ENCODE data around the gene HAUS7.

Gene HAUS7

GRCh38 chrX:153438532-153438931 lies 31.8 kb downstream of the HAUS7 start:
- no peak for DNase-seq (ENCODE audit: low read depth)

GRCh38 chrX:153435845-153436244 lies 34.5 kb downstream of the HAUS7 start:
- no peak for DNase-seq (ENCODE audit: low read depth)

DNA sequence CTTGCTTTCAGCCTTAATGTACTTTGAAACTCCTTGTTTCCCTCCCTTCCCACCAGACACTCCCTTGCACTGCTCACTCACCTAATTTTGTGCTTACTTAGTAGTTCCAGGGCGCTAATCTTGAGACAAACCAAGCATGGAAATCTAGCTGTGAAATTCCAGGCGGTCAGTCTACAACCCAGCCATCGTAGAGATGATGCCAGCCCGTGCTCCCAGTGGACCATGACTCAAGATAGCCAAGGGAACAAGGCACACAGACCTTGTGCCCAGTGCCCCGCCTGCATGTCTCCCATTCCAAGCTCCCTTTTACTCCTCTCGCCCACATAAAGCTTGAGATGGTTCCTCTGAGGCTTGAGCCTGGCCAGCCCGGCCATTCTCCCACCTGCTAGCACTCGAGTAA lies 35.6 kb downstream of the HAUS7 start:
- no peak for DNase-seq (ENCODE audit: low read depth)

- DNase-seq (ENCODE audit: low read depth): no peak
Observed at GRCh38 chrX:153433781-153434285, 36.5 kb downstream of the HAUS7 start.

- no peak for DNase-seq (ENCODE audit: low read depth)
Observed at GRCh38 chrX:153433161-153433680, 37.2 kb downstream of the HAUS7 start.

GRCh38 chrX:153430796-153431195 lies 39.6 kb downstream of the HAUS7 start:
- no peak for DNase-seq (ENCODE audit: low read depth)

DNA sequence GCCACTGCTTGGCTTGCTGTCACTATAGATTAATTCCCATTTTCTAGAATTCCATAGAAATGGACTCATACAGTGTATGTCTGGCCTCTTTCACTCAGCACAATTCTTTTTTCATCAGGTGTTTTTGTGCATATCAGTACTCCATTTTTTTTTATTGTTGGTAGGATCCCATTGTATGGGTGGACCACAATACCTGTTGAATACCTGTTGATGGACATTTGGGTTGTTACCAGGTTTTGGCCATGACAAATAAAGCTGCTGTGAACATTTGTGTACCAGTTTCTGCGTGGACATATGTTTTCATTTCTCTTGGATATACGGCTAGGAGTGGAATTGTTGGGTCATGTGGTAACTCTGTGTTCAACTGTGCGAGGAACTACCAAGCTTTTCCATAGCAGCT lies 44.2 kb downstream of the HAUS7 start:
- DNase-seq (ENCODE audit: low read depth): no peak

DNA sequence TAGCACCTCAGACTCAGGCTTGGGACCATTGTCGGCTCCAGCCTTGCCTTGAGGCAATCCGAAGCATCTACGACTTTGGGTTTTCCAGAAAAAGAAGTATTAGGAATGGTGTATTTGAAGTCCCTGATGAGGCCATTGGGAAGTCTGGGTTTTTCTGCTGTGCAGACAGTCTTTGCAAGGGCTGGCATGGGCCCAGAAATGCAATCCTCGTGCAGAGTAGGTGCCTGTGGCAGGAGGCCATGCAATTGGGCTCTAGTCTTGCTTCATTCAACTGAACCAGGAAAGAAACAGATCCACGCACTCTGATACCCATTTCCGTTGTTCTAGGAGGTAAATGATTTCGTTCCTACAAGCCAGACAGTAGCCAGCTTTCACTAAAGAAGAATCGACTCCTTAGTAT lies 46.7 kb downstream of the HAUS7 start:
- DNase-seq (ENCODE audit: low read depth): no peak

DNA sequence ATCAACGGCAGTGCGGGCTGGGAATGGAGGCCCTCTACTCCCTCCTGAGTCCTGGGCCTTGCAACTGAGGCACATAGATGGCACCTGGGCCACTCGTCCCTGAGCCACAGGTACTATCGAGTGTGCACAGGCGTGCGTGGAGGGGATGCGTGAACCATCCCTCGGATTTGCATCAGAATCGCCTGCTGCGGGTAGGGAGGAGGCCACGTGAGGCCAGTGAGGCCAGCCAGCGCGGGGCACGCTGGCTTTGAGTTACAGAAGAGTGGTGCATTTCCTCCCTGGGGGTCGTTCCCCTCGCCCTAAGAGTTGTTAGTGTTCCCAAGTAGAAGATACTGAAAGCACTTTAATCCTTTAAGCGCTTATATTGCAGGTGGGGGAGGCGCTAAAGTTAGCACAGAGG lies 48.5 kb downstream of the HAUS7 start:
- DNase-seq (ENCODE audit: low read depth): no peak

DNA sequence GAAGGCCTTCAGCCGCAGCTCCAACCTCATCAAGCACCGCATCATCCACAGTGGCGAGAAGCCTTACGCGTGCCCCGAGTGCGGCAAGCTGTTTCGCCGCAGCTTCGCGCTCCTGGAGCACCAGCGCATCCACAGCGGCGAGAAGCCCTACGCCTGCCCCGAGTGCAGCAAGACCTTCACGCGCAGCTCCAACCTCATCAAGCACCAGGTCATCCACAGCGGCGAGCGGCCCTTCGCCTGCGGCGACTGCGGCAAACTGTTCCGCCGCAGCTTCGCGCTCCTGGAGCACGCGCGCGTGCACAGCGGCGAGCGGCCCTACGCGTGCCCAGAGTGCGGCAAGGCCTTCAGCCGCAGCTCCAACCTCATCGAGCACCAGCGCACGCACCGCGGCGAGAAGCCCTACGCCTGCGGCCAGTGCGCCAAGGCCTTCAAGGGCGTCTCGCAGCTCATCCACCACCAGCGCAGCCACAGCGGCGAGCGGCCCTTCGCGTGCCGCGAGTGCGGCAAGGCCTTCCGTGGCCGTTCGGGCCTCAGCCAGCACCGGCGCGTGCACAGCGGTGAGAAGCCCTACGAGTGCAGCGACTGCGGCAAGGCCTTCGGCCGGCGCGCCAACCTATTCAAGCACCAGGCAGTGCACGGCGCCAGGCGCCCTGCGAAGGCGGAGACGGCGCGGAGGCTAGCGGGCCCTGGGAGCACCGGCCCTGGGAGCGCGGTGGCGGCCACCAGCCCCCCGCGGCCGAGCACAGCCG lies 49.4 kb downstream of the HAUS7 start:
- no peak for DNase-seq (ENCODE audit: low read depth)

GRCh38 chrX:153417637-153418036 lies 52.7 kb downstream of the HAUS7 start:
- DNase-seq (ENCODE audit: low read depth): no peak

DNA sequence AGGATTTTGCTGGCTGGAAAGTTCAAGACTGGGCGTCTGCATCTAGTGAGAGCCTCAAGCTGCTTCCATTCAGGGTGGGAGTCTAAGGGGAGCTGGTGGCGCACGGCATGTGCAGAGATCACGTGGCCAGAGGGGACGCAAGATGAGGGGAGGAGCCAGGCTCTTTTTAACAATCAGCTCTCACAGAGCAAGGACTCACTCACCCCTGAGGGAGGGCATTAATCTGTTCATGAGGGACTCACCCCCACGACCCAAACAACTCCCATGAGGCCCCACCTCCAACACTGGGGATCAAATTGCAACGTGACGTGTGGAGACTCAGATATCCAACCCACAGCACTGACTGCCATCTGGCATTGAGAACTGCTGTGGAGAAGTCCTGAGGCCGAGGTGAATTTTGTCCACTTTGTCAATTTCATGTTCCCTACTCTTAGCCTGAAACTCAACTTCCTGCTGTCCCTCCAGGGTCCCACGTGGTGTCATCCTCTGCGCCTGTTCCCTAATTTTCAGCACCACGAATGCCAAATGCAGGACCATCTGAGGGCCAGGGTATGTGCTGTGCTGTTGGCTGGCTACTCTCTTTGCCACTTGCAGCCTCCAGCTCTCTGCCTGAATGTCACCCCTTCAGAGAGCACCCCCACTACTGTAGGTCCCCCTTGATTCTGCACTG lies 53.5 kb downstream of the HAUS7 start:
- no peak for DNase-seq (ENCODE audit: low read depth)

DNA sequence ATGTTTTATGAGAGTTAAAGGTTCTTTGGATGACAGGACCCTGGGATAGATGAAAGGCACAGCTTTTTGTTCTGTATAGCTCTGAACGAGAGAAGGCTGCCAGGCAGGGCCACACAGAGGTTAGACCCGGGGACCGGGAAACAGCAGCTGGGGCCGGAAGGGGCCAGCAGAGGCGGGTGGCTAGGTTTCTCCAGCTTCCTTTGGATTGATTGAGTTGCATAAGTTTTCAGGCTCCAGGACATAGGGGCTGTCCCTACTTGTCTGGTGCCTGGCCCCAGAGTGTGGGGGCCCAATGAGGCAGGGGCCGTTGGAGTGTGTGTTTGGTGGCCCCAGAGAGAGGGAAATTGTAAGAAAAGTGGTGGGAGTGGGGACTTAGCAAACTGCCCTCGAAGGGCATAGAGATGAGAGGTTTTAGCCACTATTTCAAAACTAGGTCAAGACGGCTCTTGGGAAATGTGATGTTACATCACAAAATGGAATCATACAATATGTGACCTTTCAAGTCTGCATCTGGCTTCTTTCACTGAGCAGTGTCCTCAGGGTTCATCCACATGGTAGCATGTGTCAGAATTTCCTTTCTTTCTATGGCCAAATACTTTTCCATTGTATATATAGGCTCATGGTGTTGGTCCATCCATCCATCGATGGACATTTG lies 55.4 kb downstream of the HAUS7 start:
- DNase-seq (ENCODE audit: low read depth): no peak

GRCh38 chrX:153413731-153414130 lies 56.6 kb downstream of the HAUS7 start:
- no peak for DNase-seq (ENCODE audit: low read depth)

DNA sequence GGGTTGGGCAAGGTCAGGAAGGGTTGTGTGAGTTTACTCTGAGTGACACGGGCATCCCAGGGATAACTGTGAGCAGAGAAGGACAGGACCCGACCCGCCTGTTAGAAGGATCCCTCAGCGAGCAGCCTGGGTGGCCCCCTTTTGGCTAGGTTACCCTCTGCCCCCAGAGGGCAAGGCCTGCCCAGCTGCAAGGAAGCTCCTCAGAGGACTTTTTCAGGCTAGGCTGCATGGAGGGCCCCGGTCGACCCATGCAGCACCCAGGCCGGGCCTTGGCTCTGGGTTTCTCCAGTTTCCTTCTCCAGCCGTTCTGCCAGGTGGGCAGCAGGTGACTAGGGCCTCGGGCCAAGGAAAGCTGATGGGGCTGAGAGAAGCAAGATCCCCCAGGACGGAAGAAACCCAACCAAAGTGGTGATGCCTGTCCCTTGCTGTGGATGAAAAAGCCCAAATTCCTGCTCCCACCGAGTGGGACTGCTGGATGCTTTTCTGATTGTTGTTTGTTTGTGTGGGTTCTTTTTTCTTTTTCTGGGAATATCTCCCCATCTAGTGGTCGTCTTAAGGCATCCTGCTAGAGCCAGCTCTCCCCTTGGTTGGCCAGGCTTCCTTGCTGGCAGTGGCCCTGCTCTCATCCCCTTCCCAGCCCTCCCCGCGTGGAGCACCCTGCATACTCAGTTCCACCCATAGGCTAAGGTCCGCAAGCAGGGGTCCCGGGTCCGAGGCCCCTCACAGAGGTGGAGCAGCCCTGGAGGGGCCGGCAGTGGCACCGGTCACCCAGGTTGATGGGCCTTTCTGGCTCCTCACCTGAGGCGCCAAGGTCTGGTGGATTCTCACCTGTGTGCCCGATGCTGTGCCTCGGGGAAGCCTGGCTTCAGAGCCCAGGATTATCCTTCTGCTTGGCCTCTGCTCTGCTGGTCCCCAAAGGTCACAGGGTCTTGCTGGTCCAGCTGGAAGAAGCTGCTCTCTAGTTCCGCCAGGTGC lies 57.3 kb downstream of the HAUS7 start:
- DNase-seq (ENCODE audit: low read depth): no peak

- DNase-seq (ENCODE audit: low read depth): no peak
Observed at GRCh38 chrX:153411988-153412574, 58.3 kb downstream of the HAUS7 start.

DNA sequence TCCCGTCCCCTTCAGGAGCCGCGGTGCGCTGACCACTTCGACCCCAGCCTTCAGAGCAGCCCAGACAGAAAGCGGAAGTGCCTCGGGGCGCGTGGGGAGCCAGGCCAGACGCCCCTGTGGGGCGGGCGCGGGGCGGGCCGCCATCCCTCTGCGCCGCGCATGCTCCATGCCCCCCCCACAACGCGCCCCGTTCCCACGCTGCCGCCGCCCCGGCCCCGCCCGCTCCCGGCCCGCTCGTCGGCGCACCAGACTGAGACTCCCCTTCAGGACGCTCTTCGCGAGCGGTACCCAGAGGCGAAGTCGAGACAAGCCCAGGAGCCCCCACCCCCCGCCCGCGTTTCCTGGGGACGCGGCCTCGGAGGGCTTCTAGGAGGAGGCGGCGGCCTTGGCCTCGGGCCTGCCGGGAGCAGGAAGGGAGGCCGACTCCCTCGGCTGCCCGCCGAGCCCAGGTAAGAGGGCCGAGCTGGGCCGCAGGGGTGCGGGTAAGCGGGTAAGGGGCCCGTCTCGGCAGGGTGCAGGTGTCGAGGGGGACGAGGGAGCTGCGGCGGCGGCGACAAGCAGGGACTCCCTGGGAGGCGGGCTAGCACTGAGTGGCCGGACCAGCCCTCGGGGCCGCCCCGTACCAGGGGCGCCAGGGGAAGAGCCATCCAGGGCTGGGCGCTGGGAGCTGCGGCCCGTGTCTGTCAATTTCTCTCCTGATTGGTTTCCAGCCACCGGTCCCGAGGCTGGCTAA lies 59.0 kb downstream of the HAUS7 start, which contains the start of gene ZFP92:
Gene ZFP92, plus strand, starts transcription at position 218 of the 733 bp plus-strand sequence. CDS start 6,851 bp downstream, outside the sequence.
- DNase-seq (ENCODE audit: low read depth): no peak

GRCh38 chrX:153410888-153411254 lies 59.5 kb downstream of the HAUS7 start:
- no peak for DNase-seq (ENCODE audit: low read depth)

DNA sequence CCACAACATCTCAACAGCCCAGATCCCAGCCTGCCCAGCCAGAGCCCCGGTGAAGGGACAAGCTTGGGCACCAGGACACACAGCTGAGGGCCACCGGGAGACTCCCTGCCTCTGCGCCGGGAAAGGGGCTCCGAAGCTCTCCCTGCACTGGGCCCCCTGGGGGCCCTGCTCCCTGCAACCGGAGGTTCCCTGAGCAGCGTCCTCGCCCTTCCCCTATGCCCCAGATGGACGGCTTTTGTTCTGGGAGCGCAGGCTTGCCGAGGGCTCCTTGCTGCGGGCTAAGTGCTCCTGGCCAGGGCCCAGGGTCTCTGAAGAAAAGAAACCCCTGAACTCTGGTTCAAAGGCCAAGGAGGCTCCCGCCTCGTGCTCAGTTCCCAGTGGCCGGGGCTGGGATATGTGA lies 60.0 kb downstream of the HAUS7 start:
- no peak for DNase-seq (ENCODE audit: low read depth)

DNA sequence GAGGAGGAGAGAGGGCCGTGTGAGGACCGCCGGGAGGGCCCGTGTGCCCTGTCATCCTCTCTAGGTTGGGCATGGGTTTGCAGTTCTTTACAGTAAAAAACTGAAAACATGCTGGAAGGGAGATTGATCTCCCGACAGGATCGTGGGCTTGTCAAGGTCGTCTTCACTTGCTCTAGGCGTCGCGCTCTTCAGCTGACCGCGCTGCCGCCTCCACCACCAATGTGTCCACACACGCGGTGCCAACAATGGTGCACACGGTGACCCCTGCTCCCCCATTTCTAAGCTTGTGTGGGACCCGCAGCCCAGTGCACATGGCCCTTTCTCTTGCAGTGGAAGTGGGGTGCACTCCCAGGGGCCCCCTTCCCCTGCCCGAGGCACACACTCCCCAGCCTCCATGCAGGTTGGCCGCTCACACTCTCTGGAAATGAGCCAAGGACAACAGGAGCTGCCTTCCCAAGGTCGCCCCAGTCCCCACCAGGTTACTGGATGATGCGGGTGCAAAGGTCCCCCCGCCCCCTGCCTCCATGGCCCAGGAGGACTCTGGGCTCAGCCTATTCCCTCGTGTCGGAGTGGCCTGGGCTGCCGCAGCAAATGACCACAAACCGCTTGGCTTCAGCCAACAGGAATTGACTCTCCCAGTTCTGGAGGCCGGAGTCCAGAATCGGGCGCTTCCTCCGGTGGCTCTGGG lies 60.8 kb downstream of the HAUS7 start:
- DNase-seq (ENCODE audit: low read depth): no peak
